Smooth muscle cell (in vitro differentiated cells): ENCODE measurements around the gene CLIC1. TPM values are rescaled to one million over a fixed set of nuclear protein-coding genes. Genes with fewer than 3 reads are reported as not detected.

Experiments used
- DNase-seq: peaks from one replicate; lab custom pipeline; 2025; ENCODE audit not compliant: unreplicated experiment; lab: John Stamatoyannopoulos, UW
- H2AFZ ChIP-seq: fragments of 200-600 bp; sonication (generic); 2 replicates; pipeline ENCODE4 v1.6.0; 2016; ENCODE audit warnings: antibody characterized with exemption, low read depth, mild to moderate bottlenecking
- H3F3A ChIP-seq: fragments of 200-600 bp; sonication (generic); 2 replicates; pipeline ENCODE4 v1.6.0; 2017; ENCODE audit warnings: antibody characterized with exemption, low read depth
- H3K27ac ChIP-seq: fragments of 200-600 bp; sonication (generic); 2 replicates; pipeline ENCODE4 v1.5.1; 2016; ENCODE audit warnings: low read depth, mild to moderate bottlenecking
- H3K27me3 ChIP-seq: fragments of 200-600 bp; sonication (generic); 2 replicates; pipeline ENCODE4 v1.6.1; 2016; ENCODE audit warnings: low read depth, mild to moderate bottlenecking
- H3K36me3 ChIP-seq: fragments of 200-600 bp; sonication (generic); 2 replicates; pipeline ENCODE4 v1.5.1; 2016; ENCODE audit warnings: low read depth
- H3K4me1 ChIP-seq: fragments of 200-600 bp; sonication (generic); 2 replicates; pipeline ENCODE4 v1.5.1; 2016; ENCODE audit warnings: low read depth
- H3K4me2 ChIP-seq: fragments of 200-600 bp; sonication (generic); 2 replicates; pipeline ENCODE4 v1.6.0; 2016; ENCODE audit warnings: mild to moderate bottlenecking
- H3K4me3 ChIP-seq: fragments of 200-600 bp; sonication (generic); 2 replicates; pipeline ENCODE4 v1.5.1; 2016; ENCODE audit warnings: mild to moderate bottlenecking
- H3K79me2 ChIP-seq: fragments of 200-600 bp; sonication (generic); 2 replicates; pipeline ENCODE4 v1.6.0; 2016; ENCODE audit warnings: low read depth, mild to moderate bottlenecking
- H3K9ac ChIP-seq: fragments of 200-600 bp; sonication (generic); 2 replicates; pipeline ENCODE4 v1.6.0; 2016; ENCODE audit warnings: low read depth
- H3K9me3 ChIP-seq: fragments of 200-600 bp; sonication (generic); replicated peaks from 2 replicates; pipeline ENCODE4 v1.5.1; 2016; ENCODE audit warnings: low read depth
- H4K20me1 ChIP-seq: fragments of 200-600 bp; sonication (generic); 2 replicates; pipeline ENCODE4 v1.6.0; 2016; ENCODE audit warnings: low read depth
- CTCF ChIP-seq: fragments of 200-600 bp; sonication (generic); IDR thresholded peaks from 2 replicates; pipeline ENCODE4 v1.5.1; 2017; ENCODE audit warnings: borderline replicate concordance, mild to moderate bottlenecking, antibody characterized with exemption; ENCODE audit not compliant: insufficient read depth, poor library complexity, severe bottlenecking
- WGBS: methylation state at CpG from one replicate; pipeline ENCODE4 v1.1.7; 2016; ENCODE audit warnings: low lambda C conversion rate; 5-methylcytosine and 5-hydroxymethylcytosine counted together
- polyA plus RNA-seq: library from polyadenylated mRNA; unstranded; fragments of >200 nt; fragmentation: Nextera tagmentation; extraction: Ambion mirVana; gene quantifications from 2 replicates; pipeline ENCODE4 v1.2.1, GENCODE V29; 2016
- total RNA-seq: library from RNA; depleted of rRNA; stranded (reverse); fragments of >200 nt; gene quantifications from 2 replicates; pipeline ENCODE4 v1.2.3, GENCODE V29; 2014

The CLIC1 gene
- total and polyA plus RNA-seq, 2 experiments from 2014 or later, result 417 to 628 TPM

- H3F3A ChIP-seq, result peaks cover 36% of the 10 kb centered on the region
- WGBS, result 95% methylated on average over 40 of the region's 41 CpGs
- no peak overlapping the region for H3K27ac ChIP-seq
- H3K4me1 ChIP-seq, result peaks cover 12% of the 10 kb centered on the region
- no peak overlapping the region for H2AFZ ChIP-seq
- no peak overlapping the region for H3K4me3 ChIP-seq
- peaks cover 14% of the 10 kb centered on the region for H3K79me2 ChIP-seq
- H4K20me1 ChIP-seq, result peaks cover 36% of the 10 kb centered on the region
- no peak for DNase-seq
- no peaks in the 10 kb centered on the region for H3K36me3 ChIP-seq
- no peak for TF ChIP-seq CTCF
- no peaks in the 10 kb centered on the region for H3K27me3 ChIP-seq
- H3K9ac ChIP-seq, result no peak overlapping the region
- no peaks in the 10 kb centered on the region for H3K9me3 ChIP-seq
- peak overlapping the region; percentile 95 for H3K4me2 ChIP-seq
These were observed 8.3 kb downstream of the CLIC1 start for GRCh38 chr6:31727717-31728671.

GRCh38 chr6:31727034-31727716 is 9.2 kb downstream of the CLIC1 start:
- Histone ChIP-seq H3K27ac (no peak overlapping the region), H3K4me1 (peaks cover 12% of the 10 kb centered on the region), H3K4me3 (no peak overlapping the region), H3K27me3 (no peaks in the 10 kb centered on the region), H3K36me3 (no peaks in the 10 kb centered on the region), H3F3A (peaks cover 30% of the 10 kb centered on the region), H4K20me1 (peaks cover 27% of the 10 kb centered on the region), H2AFZ (no peak overlapping the region), H3K9me3 (no peaks in the 10 kb centered on the region), H3K79me2 (peaks cover 7% of the 10 kb centered on the region), H3K9ac (no peak overlapping the region), H3K4me2 (no peak overlapping the region)
- DNase-seq, result no peak
- 96% methylated on average over 7 of the region's 7 CpGs for WGBS
- TF ChIP-seq CTCF, result no peak

GRCh38 chr6:31725502-31726350 is 10.6 kb downstream of the CLIC1 start:
- peaks cover 14% of the 10 kb centered on the region for H4K20me1 ChIP-seq
- H3K9me3 ChIP-seq, result no peaks in the 10 kb centered on the region
- H3K27ac ChIP-seq, result no peak overlapping the region
- no peak for TF ChIP-seq CTCF
- H3K4me3 ChIP-seq, result no peak overlapping the region
- peaks cover 7% of the 10 kb centered on the region for H3K79me2 ChIP-seq
- H3K36me3 ChIP-seq, result no peaks in the 10 kb centered on the region
- WGBS, result 92% methylated on average over 12 of the region's 12 CpGs
- no peak overlapping the region for H2AFZ ChIP-seq
- H3F3A ChIP-seq, result peaks cover 15% of the 10 kb centered on the region
- no peak overlapping the region for H3K9ac ChIP-seq
- H3K4me1 ChIP-seq, result peaks cover 10% of the 10 kb centered on the region
- H3K27me3 ChIP-seq, result no peaks in the 10 kb centered on the region
- H3K4me2 ChIP-seq, result no peak overlapping the region
- no peak for DNase-seq
